Sigmoid colon (tissue), 7 donors: Measurements from ENCODE around the gene MED17. TPM values are rescaled to one million over a fixed set of nuclear protein-coding genes. Genes with fewer than 3 reads are reported as not detected.

ENCODE experiments used
- DNase-seq: peaks from one replicate; pipeline ENCODE4 v3.0.0-alpha.2; 2019
- H3K27ac ChIP-seq, 4 donors: fragments of 200-600 bp; sonication (generic); one replicate each; pipeline ENCODE4 v1.5.1; 2016 to 2019; ENCODE audit warnings: mild to moderate bottlenecking in 1 of 4
- H3K27me3 ChIP-seq, 3 donors: fragments of 200-600 bp; sonication (generic); one replicate each; pipeline ENCODE4 v1.5.1; 2019; ENCODE audit warnings: mild to moderate bottlenecking in 1 of 3
- H3K36me3 ChIP-seq, 4 donors: fragments of 200-600 bp; sonication (generic); one replicate each; pipeline ENCODE4 v1.5.1; 2016 to 2019
- H3K4me1 ChIP-seq, 4 donors: fragments of 200-600 bp; sonication (generic); one replicate each; pipeline ENCODE4 v1.5.1; 2017 to 2019
- H3K4me3 ChIP-seq, 4 donors: fragments of 200-600 bp; sonication (generic); one replicate each; pipeline ENCODE4 v1.5.1; 2017 to 2019; ENCODE audit warnings: mild to moderate bottlenecking in 2 of 4, moderate library complexity in 1 of 4
- H3K9me3 ChIP-seq, 4 donors: fragments of 200-600 bp in 3 of 4; sonication (generic) in 3 of 4; one replicate each; pipeline versions ENCODE4 v1.5.1 to v1.6.1; 2013 to 2019
- EP300 ChIP-seq, 4 donors: sonication (generic); formaldehyde crosslinking; IDR thresholded peaks; one replicate each; pipeline ENCODE4 v1.6.1; 2017; ENCODE audit warnings: antibody characterized with exemption in 4 of 4
- POLR2A ChIP-seq, 2 donors: fragments of 450-650 bp; IDR thresholded peaks; one replicate each; pipeline ENCODE4 v1.6.1; 2016; ENCODE audit warnings: antibody characterized with exemption in 2 of 2, mild to moderate bottlenecking in 2 of 2, moderate library complexity in 2 of 2
- POLR2AphosphoS5 ChIP-seq, 4 donors: sonication (generic); formaldehyde crosslinking; IDR thresholded peaks; one replicate each; pipeline ENCODE4 v1.6.1; 2017; ENCODE audit warnings: antibody characterized with exemption in 4 of 4
- WGBS, 2 donors: extraction: QIAGEN DNeasy Blood & Tissue Kit; methylation state at CpG; one replicate each; pipeline ENCODE4 v1.1.7; 2013; 5-methylcytosine and 5-hydroxymethylcytosine counted together
- intact Hi-C: fragments of 100-400 bp; cut with DNase I; formaldehyde crosslinking; loops from one replicate; pipeline ENCODE4 v1.15.1; 2023
- polyA plus RNA-seq, 3 donors: library from polyadenylated mRNA; stranded (reverse); fragments of 200-250 nt; gene quantifications; one replicate each; pipeline ENCODE4 v1.2.3, GENCODE V29; 2013
- total RNA-seq, 4 donors: library from RNA; depleted of rRNA; stranded (reverse); fragments of >200 nt; gene quantifications; one replicate each; pipeline ENCODE4 v1.1.0, GENCODE V29; 2016
- TF ChIP-seq, protein P1 (sequence below), 4 experiments: fragments of 450-650 bp in 3 of 4; fragments of 200-600 bp in 1 of 4; IDR thresholded peaks; one replicate each; pipeline ENCODE4 v1.5.1; 2016 to 2019; ENCODE audit warnings: antibody characterized with exemption in 4 of 4, mild to moderate bottlenecking in 3 of 4, moderate library complexity in 2 of 4
- donor health status: healthy with polysubstance abuse.
- donor health status: Bipolar disorder and iron deficiency.
- donor health status: healthy.

MED17 gene
- total and polyA plus RNA-seq, 7 donors: 7.2 to 28.9 (median 19.9) TPM

DNA sequence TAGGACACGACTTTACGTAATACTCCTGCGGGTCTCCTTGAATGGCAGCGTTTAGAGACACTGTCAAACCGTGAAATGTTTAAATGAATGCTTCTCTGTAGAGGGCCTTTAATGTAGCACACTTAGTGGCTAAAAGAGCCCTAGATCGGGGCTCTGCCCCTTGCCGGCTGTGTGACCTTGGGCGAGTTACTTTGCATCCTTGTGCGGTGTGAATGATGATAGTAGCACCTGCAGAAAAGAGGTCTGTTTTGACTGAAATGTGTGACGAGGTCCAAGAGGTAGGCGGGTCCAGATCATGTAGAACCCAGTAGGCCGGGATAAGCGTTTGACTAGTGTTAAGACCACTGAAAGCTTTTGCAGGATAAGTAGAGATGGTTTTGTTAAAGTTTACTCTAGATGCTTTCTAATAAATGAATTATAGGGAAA is 866 bp downstream of the MED17 start:
- H3K4me1 ChIP-seq: peaks cover 0 to 39% (median 37%) of the 10 kb centered on the region in 4 donors
- peak overlapping the region; percentile 72 to 97 (median 88) for H3K4me3 ChIP-seq
- DNase-seq: no peak
- H3K36me3 ChIP-seq: peaks cover 0 to 23% (median 0%) of the 10 kb centered on the region in 4 donors
- H3K9me3 ChIP-seq: no peaks in the 10 kb centered on the region
- peak overlapping the region; percentile 93 to 98 (median 96) for H3K27ac ChIP-seq
- WGBS, 2 donors: 0 to 1% methylated on average over 13 of the region's 13 CpGs
- TF ChIP-seq POLR2A (IDR thresholded peaks at IDR 0.05) (no peak), EP300 (IDR thresholded peaks at IDR 0.05) (no peak), POLR2AphosphoS5 (IDR thresholded peaks at IDR 0.05) (no peak)
- TF ChIP-seq, protein P1, sequence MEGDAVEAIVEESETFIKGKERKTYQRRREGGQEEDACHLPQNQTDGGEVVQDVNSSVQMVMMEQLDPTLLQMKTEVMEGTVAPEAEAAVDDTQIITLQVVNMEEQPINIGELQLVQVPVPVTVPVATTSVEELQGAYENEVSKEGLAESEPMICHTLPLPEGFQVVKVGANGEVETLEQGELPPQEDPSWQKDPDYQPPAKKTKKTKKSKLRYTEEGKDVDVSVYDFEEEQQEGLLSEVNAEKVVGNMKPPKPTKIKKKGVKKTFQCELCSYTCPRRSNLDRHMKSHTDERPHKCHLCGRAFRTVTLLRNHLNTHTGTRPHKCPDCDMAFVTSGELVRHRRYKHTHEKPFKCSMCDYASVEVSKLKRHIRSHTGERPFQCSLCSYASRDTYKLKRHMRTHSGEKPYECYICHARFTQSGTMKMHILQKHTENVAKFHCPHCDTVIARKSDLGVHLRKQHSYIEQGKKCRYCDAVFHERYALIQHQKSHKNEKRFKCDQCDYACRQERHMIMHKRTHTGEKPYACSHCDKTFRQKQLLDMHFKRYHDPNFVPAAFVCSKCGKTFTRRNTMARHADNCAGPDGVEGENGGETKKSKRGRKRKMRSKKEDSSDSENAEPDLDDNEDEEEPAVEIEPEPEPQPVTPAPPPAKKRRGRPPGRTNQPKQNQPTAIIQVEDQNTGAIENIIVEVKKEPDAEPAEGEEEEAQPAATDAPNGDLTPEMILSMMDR (IDR thresholded peaks at IDR 0.05): no peak
- intact Hi-C loops: loop anchor here (2.0 to 10.0 kb wide), 3 partner anchors 44 to 344 kb away; partner anchors contain the start of genes C11orf54, CEP295, PANX1 and TAF1D
- no peaks in the 10 kb centered on the region for H3K27me3 ChIP-seq

DNA sequence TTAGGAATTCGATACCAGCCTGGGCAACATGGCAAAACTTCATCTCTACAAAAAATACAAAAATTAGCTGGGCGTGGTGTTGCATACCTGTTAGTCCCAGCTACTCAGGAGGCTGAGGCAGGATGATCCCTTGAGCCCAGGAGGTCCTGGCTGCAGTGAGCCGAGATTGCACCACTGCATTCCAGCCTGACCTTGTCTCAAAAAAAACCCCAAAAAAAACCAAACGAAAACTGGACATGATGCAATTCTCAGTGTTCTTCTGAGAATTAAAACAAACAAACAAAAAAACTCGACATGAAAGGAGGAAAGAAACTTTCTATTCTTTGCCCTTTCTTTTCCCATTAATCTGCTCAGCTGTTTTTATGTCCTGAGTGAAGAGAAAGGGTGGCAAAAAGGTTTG is 7.4 kb downstream of the MED17 start:
- DNase-seq: no peak
- no peaks in the 10 kb centered on the region for H3K9me3 ChIP-seq
- H3K4me1 ChIP-seq: peaks cover 0 to 18% (median 17%) of the 10 kb centered on the region in 4 donors
- H3K4me3 ChIP-seq: no peak overlapping the region
- no peak overlapping the region for H3K27ac ChIP-seq
- no peaks in the 10 kb centered on the region for H3K27me3 ChIP-seq
- TF ChIP-seq POLR2AphosphoS5 (IDR thresholded peaks at IDR 0.05) (no peak), EP300 (IDR thresholded peaks at IDR 0.05) (no peak), POLR2A (IDR thresholded peaks at IDR 0.05) (no peak)
- TF ChIP-seq, protein P1 (IDR thresholded peaks at IDR 0.05): no peak
- WGBS, 2 donors: 82 to 89% methylated on average over 5 of the region's 5 CpGs
- intact Hi-C loops: no loop called here
- peaks cover 18 to 88% (median 34%) of the 10 kb centered on the region in 4 donors for H3K36me3 ChIP-seq

DNA sequence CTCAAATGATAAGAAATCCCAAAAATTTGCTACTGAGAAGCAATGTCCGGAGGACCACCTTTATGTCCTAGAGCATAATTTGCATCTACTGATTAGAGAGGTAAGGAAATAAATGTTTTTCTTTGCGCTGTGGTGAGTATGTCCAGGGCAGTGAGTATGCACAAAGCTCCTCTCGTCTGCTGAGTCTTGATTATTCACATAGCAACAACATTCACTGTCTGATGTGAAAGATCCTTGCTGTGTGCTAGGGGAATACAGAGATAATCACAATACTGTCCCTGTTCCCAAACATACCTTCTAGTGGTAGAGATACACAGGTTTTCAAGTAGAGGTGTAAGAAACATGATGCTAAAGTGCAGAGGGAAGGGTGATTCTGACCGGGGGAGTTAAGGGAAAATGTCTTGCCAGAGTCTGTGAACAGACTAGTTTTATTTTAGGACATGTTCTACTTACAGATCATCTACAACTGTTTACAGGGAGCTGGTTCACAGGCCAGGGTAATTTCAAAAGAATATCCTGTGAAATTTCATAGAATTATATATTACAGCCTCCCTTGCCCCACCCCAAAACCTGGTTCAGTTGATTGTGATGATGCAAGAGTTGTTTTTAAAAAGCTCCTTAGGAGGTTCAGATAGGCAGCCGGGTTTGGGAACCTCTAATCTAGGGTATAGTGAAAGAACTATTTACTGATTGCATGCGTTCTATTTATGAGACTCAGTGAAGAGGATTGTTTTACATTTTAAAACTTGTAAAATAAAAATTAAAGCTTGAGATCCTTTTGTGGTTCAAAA is 12.6 kb downstream of the MED17 start:
- H3K36me3 ChIP-seq: peaks cover 30 to 100% (median 41%) of the 10 kb centered on the region in 4 donors
- no peak overlapping the region for H3K4me3 ChIP-seq

DNA sequence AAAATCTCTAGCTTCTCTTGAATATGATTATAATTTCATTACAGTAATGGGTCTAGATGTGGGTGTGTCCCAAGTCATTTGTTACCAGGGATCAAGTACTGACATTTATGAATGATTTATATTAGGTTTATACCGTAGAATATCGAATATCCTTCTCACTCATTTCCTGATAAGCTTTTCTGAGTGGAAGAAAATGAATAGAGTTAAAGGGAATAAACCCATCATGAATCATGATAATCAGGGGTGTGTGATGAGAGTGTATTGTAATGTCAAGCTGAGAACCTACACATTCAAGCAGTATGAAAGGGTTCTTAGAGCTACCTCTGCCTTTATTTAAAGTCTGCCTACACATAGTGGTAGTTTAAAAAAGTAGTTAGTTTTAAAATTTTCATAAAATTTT is 17.3 kb downstream of the MED17 start:
- Histone ChIP-seq H3K4me3 (no peak overlapping the region), H3K9me3 (no peaks in the 10 kb centered on the region), H3K4me1 (no peaks in the 10 kb centered on the region), H3K27me3 (no peaks in the 10 kb centered on the region), H3K27ac (no peak overlapping the region), H3K36me3 (peaks cover 13 to 98% (median 36%) of the 10 kb centered on the region in 4 donors)
- intact Hi-C loops: no loop called here
- DNase-seq: no peak
- no peak for TF ChIP-seq POLR2AphosphoS5 (IDR thresholded peaks at IDR 0.05)
- no peak for TF ChIP-seq EP300 (IDR thresholded peaks at IDR 0.05)
- TF ChIP-seq POLR2A (IDR thresholded peaks at IDR 0.05): no peak
- TF ChIP-seq, protein P1 (IDR thresholded peaks at IDR 0.05): no peak
- 34 to 76% methylated on average over 2 of the region's 2 CpGs for WGBS, 2 donors

More for the DNA sequence above, 12.6 kb downstream of the MED17 start:
- no peak overlapping the region for H3K27ac ChIP-seq
- intact Hi-C loops: no loop called here
- DNase-seq: no peak
- H3K9me3 ChIP-seq: no peaks in the 10 kb centered on the region
- 93 to 95% methylated on average over 6 of the region's 6 CpGs for WGBS, 2 donors
- H3K27me3 ChIP-seq: no peaks in the 10 kb centered on the region
- no peaks in the 10 kb centered on the region for H3K4me1 ChIP-seq
- no peak for TF ChIP-seq POLR2A (IDR thresholded peaks at IDR 0.05)
- no peak for TF ChIP-seq POLR2AphosphoS5 (IDR thresholded peaks at IDR 0.05)
- no peak for TF ChIP-seq EP300 (IDR thresholded peaks at IDR 0.05)
- TF ChIP-seq, protein P1 (IDR thresholded peaks at IDR 0.05): no peak
